HG02870 (cell line): ENCODE data around the gene AP1M1.
"Not testable (repeated sequence)": the region's sequence is repeated elsewhere in the genome, so short reads cannot be mapped to it uniquely, and the experiment has no call there.

ENCODE experiments used
- ATAC-seq: cut with Tn5 transposase; IDR thresholded peaks from one replicate; pipeline ENCODE4 v1.9.1; 2021; ENCODE audit warnings: mild to moderate bottlenecking, moderate library complexity; ENCODE audit not compliant: unreplicated experiment

AP1M1 gene

GRCh38 chr19:16260812-16261161, 63.1 kb downstream of the AP1M1 start:
- ATAC-seq, result no peak

- ATAC-seq, result no peak
Observed at GRCh38 chr19:16261584-16262368, 64.1 kb downstream of the AP1M1 start.

- no peak for ATAC-seq
Observed at GRCh38 chr19:16262618-16263017, 64.9 kb downstream of the AP1M1 start.

- ATAC-seq, result no peak
Observed at GRCh38 chr19:16263141-16263761, 65.5 kb downstream of the AP1M1 start.

GRCh38 chr19:16265205-16265604, 67.5 kb downstream of the AP1M1 start:
- ATAC-seq, result no peak

- no peak for ATAC-seq
Observed at GRCh38 chr19:16265890-16266585, 68.3 kb downstream of the AP1M1 start.

GRCh38 chr19:16266586-16266942, 68.9 kb downstream of the AP1M1 start:
- no peak for ATAC-seq

GRCh38 chr19:16268676-16269319, 71.1 kb downstream of the AP1M1 start:
- no peak for ATAC-seq

- no peak for ATAC-seq
Observed at GRCh38 chr19:16272945-16273344, 75.2 kb downstream of the AP1M1 start.

GRCh38 chr19:16274447-16274846, 76.7 kb downstream of the AP1M1 start:
- no peak for ATAC-seq

- no peak for ATAC-seq
Observed at GRCh38 chr19:16280306-16280705, 82.6 kb downstream of the AP1M1 start.

GRCh38 chr19:16281743-16282142, 84.0 kb downstream of the AP1M1 start:
- ATAC-seq, result no peak

- ATAC-seq, result no peak
Observed at GRCh38 chr19:16283210-16284061, 85.7 kb downstream of the AP1M1 start.

- ATAC-seq, result no peak
Observed at GRCh38 chr19:16284505-16284904, 86.8 kb downstream of the AP1M1 start.

GRCh38 chr19:16285079-16285478, 87.4 kb downstream of the AP1M1 start:
- ATAC-seq, result not testable (repeated sequence)

GRCh38 chr19:16285769-16286498, 88.2 kb downstream of the AP1M1 start:
- ATAC-seq, result no peak

GRCh38 chr19:16288544-16288943, 90.8 kb downstream of the AP1M1 start:
- ATAC-seq, result no peak

- no peak for ATAC-seq
Observed at GRCh38 chr19:16289594-16289993, 91.9 kb downstream of the AP1M1 start.

GRCh38 chr19:16290692-16291091, 93.0 kb downstream of the AP1M1 start:
- ATAC-seq, result no peak
